IMR-90 (cell line): ENCODE results near the gene SRP54. TPM values are rescaled to one million over a fixed set of nuclear protein-coding genes. Genes with fewer than 3 reads are reported as not detected.

Source experiments
- ATAC-seq: fragments of 200-7000 bp; cut with Tn5 transposase; 2 replicates; pipeline ENCODE4 v1.9.1; 2020; ENCODE audit warnings: low read depth, mild to moderate bottlenecking, moderate library complexity
- BruUV-seq: library from RNA; stranded (reverse); fragments of 400-500 nt; replicated peaks from 2 replicates; lab custom pipeline; 2021; lab: Mats Ljungman, UMichigan
- CTCF ChIA-PET: fragments of 300-600 bp; formaldehyde crosslinking; extraction: SDS; loops from one replicate; lab custom pipeline; 2021; ENCODE audit warnings: antibody characterized with exemption; lab: Yijun Ruan, JAX
- POLR2A ChIA-PET: fragments of 300-600 bp; sonication (Branson Sonifier 250); formaldehyde crosslinking; loops from one replicate; lab custom pipeline; 2022; ENCODE audit warnings: antibody characterized with exemption; ENCODE audit not compliant: unreplicated experiment; lab: Charles Lee
- DNase-seq: peaks from one replicate; pipeline ENCODE4 v3.0.0; 2013
- H2AFZ ChIP-seq: replicated peaks from 2 replicates; pipeline ENCODE3; 2013; ENCODE audit warnings: low read length, mild to moderate bottlenecking; ENCODE audit not compliant: poor library complexity
- H2AK5ac ChIP-seq: 2 replicates; pipeline ENCODE4 v1.6.1; 2013; ENCODE audit warnings: low read depth, low read length, inconsistent platforms
- H2AK9ac ChIP-seq: replicated peaks from 2 replicates; pipeline ENCODE3; 2013; ENCODE audit warnings: mild to moderate bottlenecking, low read depth, low read length, moderate library complexity; ENCODE audit not compliant: poor library complexity
- H2BK120ac ChIP-seq: 2 replicates; pipeline ENCODE4 v1.6.1; 2013; ENCODE audit warnings: low read depth, low read length, inconsistent platforms
- H2BK15ac ChIP-seq: 3 replicates; pipeline ENCODE4 v1.6.1; 2013; ENCODE audit warnings: low read depth, low read length, inconsistent platforms
- H2BK20ac ChIP-seq: 2 replicates; pipeline ENCODE4 v1.6.1; 2013; ENCODE audit warnings: low read depth, mild to moderate bottlenecking, inconsistent platforms, low read length, moderate library complexity
- H2BK5ac ChIP-seq: 2 replicates; pipeline ENCODE4 v1.6.1; 2013; ENCODE audit warnings: mild to moderate bottlenecking, low read depth, low read length, inconsistent platforms; ENCODE audit not compliant: poor library complexity, severe bottlenecking
- H3K14ac ChIP-seq: replicated peaks from 2 replicates; pipeline ENCODE4 v1.6.1; 2013; ENCODE audit warnings: low read depth, low read length, inconsistent platforms
- H3K18ac ChIP-seq: 2 replicates; pipeline ENCODE4 v1.6.1; 2013; ENCODE audit warnings: low read depth, low read length, control low read depth
- H3K23ac ChIP-seq: 2 replicates; pipeline ENCODE4 v1.6.1; 2013; ENCODE audit warnings: low read depth, low read length, inconsistent platforms
- H3K27ac ChIP-seq: 2 replicates; pipeline ENCODE4 v1.5.1; 2013; ENCODE audit warnings: mild to moderate bottlenecking, control low read depth, low read length; ENCODE audit not compliant: insufficient read depth
- H3K27me3 ChIP-seq: 2 replicates; pipeline ENCODE4 v1.6.1; 2013; ENCODE audit warnings: low read length; ENCODE audit not compliant: control insufficient read depth, insufficient read depth
- H3K36me3 ChIP-seq: 2 replicates; pipeline ENCODE4 v1.6.1; 2013; ENCODE audit warnings: low read length, mixed read lengths; ENCODE audit not compliant: control insufficient read depth, insufficient read depth
- H3K4ac ChIP-seq: 2 replicates; pipeline ENCODE4 v1.6.1; 2013; ENCODE audit warnings: low read depth, low read length, inconsistent platforms
- H3K4me1 ChIP-seq: 2 replicates; pipeline ENCODE4 v1.6.1; 2013; ENCODE audit warnings: low read length, mixed read lengths; ENCODE audit not compliant: control insufficient read depth, insufficient read depth
- H3K4me2 ChIP-seq: 2 replicates; pipeline ENCODE4 v1.6.1; 2013; ENCODE audit warnings: low read depth, mild to moderate bottlenecking, control low read depth, low read length, moderate library complexity
- H3K4me3 ChIP-seq: 2 replicates; pipeline ENCODE4 v1.5.1; 2013; ENCODE audit warnings: low read depth, mild to moderate bottlenecking, control low read depth, low read length, moderate library complexity; ENCODE audit not compliant: insufficient read depth
- H3K56ac ChIP-seq: 2 replicates; pipeline ENCODE4 v1.6.1; 2013; ENCODE audit warnings: low read length, inconsistent platforms; ENCODE audit not compliant: insufficient read depth; ENCODE audit errors: extremely low read depth
- H3K79me1 ChIP-seq, 2 experiments: 2 replicates each; pipeline ENCODE4 v1.6.1; 2013; ENCODE audit warnings: low read length in 2 of 2, inconsistent platforms in 1 of 2, low read depth in 1 of 2
- H3K9ac ChIP-seq: 2 replicates; pipeline ENCODE4 v1.6.1; 2013; ENCODE audit warnings: low read depth, low read length, control low read depth
- H3K9me1 ChIP-seq: 2 replicates; pipeline ENCODE4 v1.6.1; 2013; ENCODE audit warnings: low read length, inconsistent platforms; ENCODE audit not compliant: insufficient read depth
- H3K9me3 ChIP-seq: 2 replicates; pipeline ENCODE4 v1.6.1; 2013; ENCODE audit warnings: low read length; ENCODE audit not compliant: control insufficient read depth, insufficient read depth
- H4K20me1 ChIP-seq: 2 replicates; pipeline ENCODE4 v1.6.1; 2013; ENCODE audit warnings: low read length, inconsistent platforms; ENCODE audit not compliant: insufficient read depth
- H4K5ac ChIP-seq: 2 replicates; pipeline ENCODE4 v1.6.1; 2013; ENCODE audit warnings: mild to moderate bottlenecking, low read depth, low read length, control low read depth
- H4K8ac ChIP-seq, 2 experiments: 2 replicates each; pipeline ENCODE4 v1.6.1; 2013; ENCODE audit warnings: low read depth in 2 of 2, low read length in 2 of 2, control low read depth in 1 of 2, inconsistent platforms in 1 of 2
- H4K91ac ChIP-seq: 2 replicates; pipeline ENCODE4 v1.6.1; 2013; ENCODE audit warnings: low read depth, low read length, inconsistent platforms; ENCODE audit not compliant: insufficient read depth
- BHLHE40 ChIP-seq: fragments of 150-350 bp; IDR thresholded peaks from 2 replicates; pipeline ENCODE4 v1.6.1; 2016; ENCODE audit warnings: mild to moderate bottlenecking, low read depth, low read length
- CEBPB ChIP-seq: IDR thresholded peaks from 2 replicates; pipeline ENCODE4 v1.6.1; 2012; ENCODE audit warnings: low read depth, low read length, improper control_type of control experiment
- CHD1 ChIP-seq: IDR thresholded peaks from 2 replicates; pipeline ENCODE4 v1.6.1; 2012; ENCODE audit warnings: low read depth, low read length, improper control_type of control experiment
- FOS ChIP-seq: fragments of 150-350 bp; IDR thresholded peaks from 2 replicates; pipeline ENCODE4 v1.6.1; 2016; ENCODE audit warnings: low read depth, low read length
- MAFK ChIP-seq: IDR thresholded peaks from 2 replicates; pipeline ENCODE4 v1.6.1; 2012; ENCODE audit warnings: low read depth, low read length, improper control_type of control experiment
- MAZ ChIP-seq: IDR thresholded peaks from 2 replicates; pipeline ENCODE4 v1.6.1; 2012; ENCODE audit warnings: low read depth, mild to moderate bottlenecking, low read length, improper control_type of control experiment, moderate library complexity, borderline replicate concordance
- MXI1 ChIP-seq: IDR thresholded peaks from 2 replicates; pipeline ENCODE4 v1.6.1; 2012; ENCODE audit warnings: low read depth, mild to moderate bottlenecking, low read length, moderate library complexity, borderline replicate concordance
- NFE2L2 ChIP-seq: fragments of 150-350 bp; IDR thresholded peaks from 2 replicates; pipeline ENCODE4 v1.6.1; 2016; ENCODE audit warnings: low read depth, mild to moderate bottlenecking, low read length
- POLR2A ChIP-seq: IDR thresholded peaks from 2 replicates; pipeline ENCODE4 v1.6.1; 2012; ENCODE audit warnings: mild to moderate bottlenecking, low read depth, low read length
- RAD21 ChIP-seq: IDR thresholded peaks from 2 replicates; pipeline ENCODE4 v1.6.1; 2012; ENCODE audit warnings: low read length, improper control_type of control experiment
- RCOR1 ChIP-seq: IDR thresholded peaks from 2 replicates; pipeline ENCODE4 v1.6.1; 2012; ENCODE audit warnings: mild to moderate bottlenecking, low read length, improper control_type of control experiment; ENCODE audit not compliant: insufficient replicate concordance
- RFX5 ChIP-seq: IDR thresholded peaks from 2 replicates; pipeline ENCODE4 v1.8.0; 2012; ENCODE audit warnings: low read depth, mild to moderate bottlenecking, low read length, moderate library complexity
- SMC3 ChIP-seq: fragments of 150-350 bp; IDR thresholded peaks from 2 replicates; pipeline ENCODE4 v1.6.1; 2016; ENCODE audit warnings: low read depth, mild to moderate bottlenecking, antibody characterized with exemption, low read length, moderate library complexity
- WGBS, 2 experiments: methylation state at CpG; one replicate each; pipeline versions ENCODE4 v1.1.5 to v1.1.7; 2013; ENCODE audit warnings: missing lambda C conversion rate in 2 of 2; ENCODE audit not compliant: insufficient read length in 1 of 2; ENCODE audit errors: extremely low coverage in 2 of 2; 5-methylcytosine and 5-hydroxymethylcytosine counted together
- dilution Hi-C: fragments of 300-500 bp; cut with HindIII; formaldehyde crosslinking; loops from one replicate; pipeline ENCODE4 v1.14.3; 2018; ENCODE audit warnings: low sequenced_read_pairs; ENCODE audit not compliant: unreplicated experiment
- in situ Hi-C: fragments of 300-500 bp; cut with MboI; formaldehyde crosslinking; loops from 3 replicates; pipeline ENCODE4 v1.14.3; 2019; ENCODE audit warnings: low sequenced_read_pairs, inconsistent platforms, mixed read lengths
- intact Hi-C: fragments of 100-400 bp; cut with micrococcal nuclease; formaldehyde crosslinking; loops from 2 replicates; pipeline ENCODE4 v1.10.0; 2022
- polyA plus RNA-seq, 3 experiments: library from polyadenylated mRNA; depleted of rRNA; stranded (reverse); fragments of >200 nt; gene quantifications; 2 replicates each; pipeline ENCODE4 v1.2.3, GENCODE V29; 2012; ENCODE audit warnings: low replicate concordance in 1 of 3
- total RNA-seq: library from RNA; depleted of rRNA; stranded (reverse); fragments of >200 nt; gene quantifications from 2 replicates; pipeline ENCODE4 v1.2.3, GENCODE V29; 2012
- TF ChIP-seq, protein P1 (sequence below): fragments of 150-350 bp; IDR thresholded peaks from 2 replicates; pipeline ENCODE4 v1.6.1; 2017; ENCODE audit warnings: mild to moderate bottlenecking, antibody characterized with exemption, low read length, low read depth
- TF ChIP-seq, protein P2 (sequence below): fragments of 150-350 bp; IDR thresholded peaks from 2 replicates; pipeline ENCODE4 v1.6.1; 2016; ENCODE audit warnings: low read depth, mild to moderate bottlenecking, low read length, moderate library complexity, borderline replicate concordance
- TF ChIP-seq, protein P3 (sequence below): conservative IDR thresholded peaks from 2 replicates; pipeline ENCODE4 v1.5.1; 2012; ENCODE audit warnings: mild to moderate bottlenecking, low read depth, low read length, improper control_type of control experiment

Gene SRP54
- total and polyA plus RNA-seq, 2 of the 4 experiments (the other 2 are of a cell fraction), result 56.2 to 63.3 TPM

DNA sequence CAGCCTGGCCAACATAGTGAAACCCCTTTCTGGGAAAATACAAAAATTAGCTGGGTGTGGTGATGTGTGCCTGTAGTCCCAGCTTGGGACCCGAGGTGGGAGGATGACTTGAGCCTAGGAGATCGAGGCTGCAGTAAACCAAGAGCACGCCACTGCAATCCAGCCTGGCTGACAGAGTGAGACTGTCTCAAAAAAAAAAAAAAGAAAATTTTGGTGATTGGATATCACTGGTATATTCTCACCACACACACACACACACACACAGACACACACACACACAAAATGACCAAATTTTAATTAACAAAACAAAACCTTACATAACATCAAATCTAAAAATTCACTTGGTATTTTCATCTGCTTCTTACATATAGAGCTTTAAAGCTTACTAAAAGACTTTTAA, 59.8 kb downstream of the SRP54 start:
- no peak overlapping the region for H2BK15ac ChIP-seq
- H3K9me1 ChIP-seq, result no peaks in the 10 kb centered on the region; the same call in 1 of the 2 replicates
- no peak overlapping the region for H2AFZ ChIP-seq
- no peak overlapping the region for H4K91ac ChIP-seq
- H4K8ac ChIP-seq, result no peak overlapping the region
- no peak overlapping the region for H3K4me3 ChIP-seq
- H3K4me2 ChIP-seq, result no peak overlapping the region
- ChIA-PET POLR2A (interaction anchor here (0.7 kb wide), 1 partner anchor 59 kb away, joined by 4 read pairs; no protein-coding TSS in a partner anchor), CTCF (interaction anchor here (0.7 to 1.2 kb wide), 3 partner anchors 28 to 578 kb away, joined by 3 to 4 read pairs (median 3); no protein-coding TSS in a partner anchor)
- no peak overlapping the region for H2AK9ac ChIP-seq
- no peaks in the 10 kb centered on the region for H3K27me3 ChIP-seq
- TF ChIP-seq RAD21 (no peak), CHD1 (no peak), SMC3 (no peak), CEBPB (no peak), MXI1 (no peak), MAZ (no peak), MAFK (no peak), NFE2L2 (no peak), FOS (no peak), RCOR1 (no peak), RFX5 (no peak), POLR2A (no peak), BHLHE40 (no peak)
- TF ChIP-seq, protein P1, sequence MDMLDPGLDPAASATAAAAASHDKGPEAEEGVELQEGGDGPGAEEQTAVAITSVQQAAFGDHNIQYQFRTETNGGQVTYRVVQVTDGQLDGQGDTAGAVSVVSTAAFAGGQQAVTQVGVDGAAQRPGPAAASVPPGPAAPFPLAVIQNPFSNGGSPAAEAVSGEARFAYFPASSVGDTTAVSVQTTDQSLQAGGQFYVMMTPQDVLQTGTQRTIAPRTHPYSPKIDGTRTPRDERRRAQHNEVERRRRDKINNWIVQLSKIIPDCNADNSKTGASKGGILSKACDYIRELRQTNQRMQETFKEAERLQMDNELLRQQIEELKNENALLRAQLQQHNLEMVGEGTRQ, result no peak
- TF ChIP-seq, protein P2, sequence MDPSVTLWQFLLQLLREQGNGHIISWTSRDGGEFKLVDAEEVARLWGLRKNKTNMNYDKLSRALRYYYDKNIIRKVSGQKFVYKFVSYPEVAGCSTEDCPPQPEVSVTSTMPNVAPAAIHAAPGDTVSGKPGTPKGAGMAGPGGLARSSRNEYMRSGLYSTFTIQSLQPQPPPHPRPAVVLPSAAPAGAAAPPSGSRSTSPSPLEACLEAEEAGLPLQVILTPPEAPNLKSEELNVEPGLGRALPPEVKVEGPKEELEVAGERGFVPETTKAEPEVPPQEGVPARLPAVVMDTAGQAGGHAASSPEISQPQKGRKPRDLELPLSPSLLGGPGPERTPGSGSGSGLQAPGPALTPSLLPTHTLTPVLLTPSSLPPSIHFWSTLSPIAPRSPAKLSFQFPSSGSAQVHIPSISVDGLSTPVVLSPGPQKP, result no peak
- TF ChIP-seq, protein P3, sequence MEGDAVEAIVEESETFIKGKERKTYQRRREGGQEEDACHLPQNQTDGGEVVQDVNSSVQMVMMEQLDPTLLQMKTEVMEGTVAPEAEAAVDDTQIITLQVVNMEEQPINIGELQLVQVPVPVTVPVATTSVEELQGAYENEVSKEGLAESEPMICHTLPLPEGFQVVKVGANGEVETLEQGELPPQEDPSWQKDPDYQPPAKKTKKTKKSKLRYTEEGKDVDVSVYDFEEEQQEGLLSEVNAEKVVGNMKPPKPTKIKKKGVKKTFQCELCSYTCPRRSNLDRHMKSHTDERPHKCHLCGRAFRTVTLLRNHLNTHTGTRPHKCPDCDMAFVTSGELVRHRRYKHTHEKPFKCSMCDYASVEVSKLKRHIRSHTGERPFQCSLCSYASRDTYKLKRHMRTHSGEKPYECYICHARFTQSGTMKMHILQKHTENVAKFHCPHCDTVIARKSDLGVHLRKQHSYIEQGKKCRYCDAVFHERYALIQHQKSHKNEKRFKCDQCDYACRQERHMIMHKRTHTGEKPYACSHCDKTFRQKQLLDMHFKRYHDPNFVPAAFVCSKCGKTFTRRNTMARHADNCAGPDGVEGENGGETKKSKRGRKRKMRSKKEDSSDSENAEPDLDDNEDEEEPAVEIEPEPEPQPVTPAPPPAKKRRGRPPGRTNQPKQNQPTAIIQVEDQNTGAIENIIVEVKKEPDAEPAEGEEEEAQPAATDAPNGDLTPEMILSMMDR, result no peak
- no peaks in the 10 kb centered on the region; the same call in 1 of the 2 replicates for H3K4me1 ChIP-seq
- H3K79me1 ChIP-seq, result peaks cover 3 to 16% of the 10 kb centered on the region in 2 experiments; a peak in 3 of 4 replicates
- no peaks in the 10 kb centered on the region for H3K9me3 ChIP-seq
- in situ Hi-C loops, result no loop called here
- no peak overlapping the region for H3K27ac ChIP-seq
- H2BK5ac ChIP-seq, result no peak overlapping the region
- DNase-seq (no peak), ATAC-seq (no peak)
- H2BK20ac ChIP-seq, result no peak overlapping the region
- dilution Hi-C loops, result no loop called here
- H2BK120ac ChIP-seq, result no peak overlapping the region
- H3K9ac ChIP-seq, result no peak overlapping the region
- no TSS peak for BruUV-seq
- no peak overlapping the region for H4K5ac ChIP-seq
- intact Hi-C loops, result loop anchor here (10.0 kb wide), 1 partner anchor 372 kb away; no protein-coding TSS in a partner anchor
- H3K18ac ChIP-seq, result no peak overlapping the region
- 67% methylated on average over 1 of the region's 3 CpGs; no CpG with 5 or more reads in 1 of the 2 experiments for WGBS, 2 experiments
- no peaks in the 10 kb centered on the region for H4K20me1 ChIP-seq
- H2AK5ac ChIP-seq, result no peak overlapping the region
- no peaks in the 10 kb centered on the region for H3K36me3 ChIP-seq
- H3K14ac ChIP-seq, result no peak overlapping the region
- H3K23ac ChIP-seq, result no peak overlapping the region
- H3K4ac ChIP-seq, result no peak overlapping the region
- no peak overlapping the region for H3K56ac ChIP-seq
